GM21423 (cell line): Measurements from ENCODE around the gene ITPKB.
"Not testable (repeated sequence)": the region's sequence is repeated elsewhere in the genome, so short reads cannot be mapped to it uniquely, and the experiment has no call there.

ENCODE experiments used
- ATAC-seq: cut with Tn5 transposase; IDR thresholded peaks from one replicate; pipeline ENCODE4 v1.9.1; 2021; ENCODE audit warnings: mild to moderate bottlenecking, moderate library complexity; ENCODE audit not compliant: unreplicated experiment

The ITPKB gene

GRCh38 chr1:226607268-226607660 lies 131.8 kb downstream of the ITPKB start:
- ATAC-seq = no peak

GRCh38 chr1:226606311-226607267 lies 132.5 kb downstream of the ITPKB start:
- ATAC-seq = no peak

GRCh38 chr1:226605318-226605950 lies 133.6 kb downstream of the ITPKB start:
- ATAC-seq = no peak

- no peak for ATAC-seq
Observed at GRCh38 chr1:226604560-226605317, 134.3 kb downstream of the ITPKB start.

- ATAC-seq = no peak
Observed at GRCh38 chr1:226603858-226604559, 135.1 kb downstream of the ITPKB start.

- ATAC-seq = no peak
Observed at GRCh38 chr1:226603022-226603857, 135.8 kb downstream of the ITPKB start.

GRCh38 chr1:226602186-226603021 lies 136.7 kb downstream of the ITPKB start:
- ATAC-seq = no peak

- no peak for ATAC-seq
Observed at GRCh38 chr1:226601456-226601855, 137.6 kb downstream of the ITPKB start.

GRCh38 chr1:226600254-226600653 lies 138.8 kb downstream of the ITPKB start:
- no peak for ATAC-seq

GRCh38 chr1:226599636-226600238 lies 139.3 kb downstream of the ITPKB start:
- no peak for ATAC-seq

GRCh38 chr1:226598955-226599354 lies 140.1 kb downstream of the ITPKB start:
- ATAC-seq = not testable (repeated sequence)

GRCh38 chr1:226598455-226598849 lies 140.6 kb downstream of the ITPKB start:
- no peak for ATAC-seq

GRCh38 chr1:226597616-226598454 lies 141.2 kb downstream of the ITPKB start:
- ATAC-seq = no peak

GRCh38 chr1:226596531-226597165 lies 142.4 kb downstream of the ITPKB start:
- ATAC-seq = no peak

GRCh38 chr1:226593541-226593940 lies 145.5 kb downstream of the ITPKB start:
- ATAC-seq = no peak

GRCh38 chr1:226590614-226591013 lies 148.5 kb downstream of the ITPKB start:
- no peak for ATAC-seq

- ATAC-seq = no peak
Observed at GRCh38 chr1:226589008-226589733, 149.9 kb downstream of the ITPKB start.
